ENCODE measurements around the gene SMOC2.

Gene SMOC2

GRCh38 chr6:168456907-168457652 is 16.1 kb downstream of the SMOC2 start:
- DNase-seq (ENCODE audit: low spot score), result no peak
- no peak for TF ChIP-seq CTCF (IDR thresholded peaks at IDR 0.05; ENCODE audit: borderline replicate concordance, control extremely low read depth, extremely low read depth, insufficient read depth, missing control alignments)
- in situ Hi-C loops (cut with MboI; ENCODE audit: low sequenced_read_pairs, unreplicated experiment), result no loop called here

GRCh38 chr6:168457653-168457934 is 16.6 kb downstream of the SMOC2 start:
- in situ Hi-C loops (cut with MboI; ENCODE audit: low sequenced_read_pairs, unreplicated experiment), result no loop called here
- DNase-seq (ENCODE audit: low spot score), result no peak
- TF ChIP-seq CTCF (IDR thresholded peaks at IDR 0.05; ENCODE audit: borderline replicate concordance, control extremely low read depth, extremely low read depth, insufficient read depth, missing control alignments), result no peak

GRCh38 chr6:168458101-168458500 is 17.1 kb downstream of the SMOC2 start:
- DNase-seq (ENCODE audit: low spot score), result no peak
- no peak for TF ChIP-seq CTCF (IDR thresholded peaks at IDR 0.05; ENCODE audit: borderline replicate concordance, control extremely low read depth, extremely low read depth, insufficient read depth, missing control alignments)
- in situ Hi-C loops (cut with MboI; ENCODE audit: low sequenced_read_pairs, unreplicated experiment), result no loop called here

GRCh38 chr6:168459572-168459971 is 18.6 kb downstream of the SMOC2 start:
- in situ Hi-C loops (cut with MboI; ENCODE audit: low sequenced_read_pairs, unreplicated experiment), result no loop called here
- DNase-seq (ENCODE audit: low spot score), result no peak
- TF ChIP-seq CTCF (IDR thresholded peaks at IDR 0.05; ENCODE audit: borderline replicate concordance, control extremely low read depth, extremely low read depth, insufficient read depth, missing control alignments), result no peak

- no peak for DNase-seq (ENCODE audit: low spot score)
- in situ Hi-C loops (cut with MboI; ENCODE audit: low sequenced_read_pairs, unreplicated experiment), result no loop called here
- TF ChIP-seq CTCF (IDR thresholded peaks at IDR 0.05; ENCODE audit: borderline replicate concordance, control extremely low read depth, extremely low read depth, insufficient read depth, missing control alignments), result no peak
Observed at GRCh38 chr6:168462289-168462853, 21.4 kb downstream of the SMOC2 start.

- DNase-seq (ENCODE audit: low spot score), result no peak
- no peak for TF ChIP-seq CTCF (IDR thresholded peaks at IDR 0.05; ENCODE audit: borderline replicate concordance, control extremely low read depth, extremely low read depth, insufficient read depth, missing control alignments)
- in situ Hi-C loops (cut with MboI; ENCODE audit: low sequenced_read_pairs, unreplicated experiment), result no loop called here
Observed at GRCh38 chr6:168464546-168464945, 23.6 kb downstream of the SMOC2 start.
